Measurements from ENCODE around the gene NEK6. TPM values are rescaled to one million over a fixed set of nuclear protein-coding genes. Genes with fewer than 3 reads are reported as not detected.

The NEK6 gene
- total RNA-seq, 2 donors from 2014 or later: 15.5 to 23.6 TPM

- intact Hi-C loops (cut with DNase I): no loop called here
- ATAC-seq (no peak), DNase-seq (no peak)
- peaks cover 8% of the 10 kb centered on the region for H3K4me1 ChIP-seq
- no peaks in the 10 kb centered on the region for H3K36me3 ChIP-seq (replicated peaks in 1 of 2; ENCODE audit: insufficient read depth in 1 of 2, low read depth in 2 of 2)
- H3K4me3 ChIP-seq: no peak overlapping the region
- TF ChIP-seq CTCF (IDR thresholded peaks at IDR 0.05) (no peak), POLR2A (IDR thresholded peaks at IDR 0.05) (no peak)
- no peaks in the 10 kb centered on the region for H3K9me3 ChIP-seq
- WGBS, 2 donors: 22 to 46% methylated on average over 1 of the region's 1 CpG
- no peak overlapping the region for H3K27ac ChIP-seq
- H3K27me3 ChIP-seq: no peaks in the 10 kb centered on the region
Observed at GRCh38 chr9:124376329-124376728, 118.6 kb downstream of the NEK6 start.

GRCh38 chr9:124377551-124378406 lies 120.0 kb downstream of the NEK6 start:
- DNase-seq (no peak), ATAC-seq (no peak)
- Histone ChIP-seq H3K36me3 (replicated peaks in 1 of 2; ENCODE audit: insufficient read depth in 1 of 2, low read depth in 2 of 2) (no peaks in the 10 kb centered on the region), H3K4me1 (no peaks in the 10 kb centered on the region), H3K9me3 (no peaks in the 10 kb centered on the region), H3K4me3 (no peak overlapping the region), H3K27ac (no peak overlapping the region), H3K27me3 (no peaks in the 10 kb centered on the region)
- intact Hi-C loops (cut with DNase I): no loop called here
- 84% methylated on average over 10 of the region's 10 CpGs for WGBS, 2 donors
- TF ChIP-seq CTCF (IDR thresholded peaks at IDR 0.05) (no peak), POLR2A (IDR thresholded peaks at IDR 0.05) (no peak)

- DNase-seq (no peak), ATAC-seq (no peak)
- H3K4me1 ChIP-seq: peaks cover 24% of the 10 kb centered on the region
- 83 to 87% methylated on average over 4 of the region's 4 CpGs for WGBS, 2 donors
- H3K36me3 ChIP-seq (replicated peaks in 1 of 2; ENCODE audit: insufficient read depth in 1 of 2, low read depth in 2 of 2): no peaks in the 10 kb centered on the region
- H3K9me3 ChIP-seq: no peaks in the 10 kb centered on the region
- H3K27ac ChIP-seq: no peak overlapping the region
- TF ChIP-seq CTCF (IDR thresholded peaks at IDR 0.05): no peak
- TF ChIP-seq POLR2A (IDR thresholded peaks at IDR 0.05): no peak
- H3K27me3 ChIP-seq: no peaks in the 10 kb centered on the region
- H3K4me3 ChIP-seq: no peak overlapping the region
- intact Hi-C loops (cut with DNase I): no loop called here
Observed at GRCh38 chr9:124381170-124381945, 123.6 kb downstream of the NEK6 start.

- 66 to 69% methylated on average over 7 of the region's 7 CpGs for WGBS, 2 donors
- intact Hi-C loops (cut with DNase I): no loop called here
- DNase-seq (no peak), ATAC-seq (no peak)
- no peaks in the 10 kb centered on the region for H3K9me3 ChIP-seq
- TF ChIP-seq POLR2A (IDR thresholded peaks at IDR 0.05): no peak
- TF ChIP-seq CTCF (IDR thresholded peaks at IDR 0.05): no peak
- H3K4me3 ChIP-seq: no peak overlapping the region
- peak overlapping the region in 2 of 4 donors; percentile 3 to 9 for H3K27ac ChIP-seq
- no peaks in the 10 kb centered on the region for H3K36me3 ChIP-seq (replicated peaks in 1 of 2; ENCODE audit: insufficient read depth in 1 of 2, low read depth in 2 of 2)
- no peaks in the 10 kb centered on the region for H3K27me3 ChIP-seq
- peaks cover 45% of the 10 kb centered on the region for H3K4me1 ChIP-seq
Observed at GRCh38 chr9:124384210-124384609, 126.5 kb downstream of the NEK6 start.

Data from body of pancreas (tissue), 4 donors.